ENCODE measurements around the gene PROSER2. TPM values are rescaled to one million over a fixed set of nuclear protein-coding genes. Genes with fewer than 3 reads are reported as not detected.

PROSER2 gene
- total RNA-seq, 1 experiment from 2014 or later: 4.1 TPM

GRCh38 chr10:11845113-11845512, 22.0 kb downstream of the PROSER2 start:
- no peak for ATAC-seq
- POLR2A ChIA-PET: no interaction called here
- in situ Hi-C loops (cut with HindIII; ENCODE audit: low pct_unique_long_range_greater_than_20kb, low sequenced_read_pairs): no loop called here
- H3K27ac ChIP-seq (ENCODE audit: low read length): no peak overlapping the region
- BruUV-seq (replicated peaks): no TSS peak
- CTCF ChIA-PET: no interaction called here
- H3K4me1 ChIP-seq (ENCODE audit: control insufficient read depth, insufficient read depth, low read length): peaks cover 3% of the 10 kb centered on the region; the same call in 1 of the 2 replicates
- no peak overlapping the region for H3K4me3 ChIP-seq (ENCODE audit: low read depth in 2 of 2, low read length in 2 of 2)
- TF ChIP-seq TCF7L2 (IDR thresholded peaks at IDR 0.05; ENCODE audit: low read depth, low read length) (no peak), SIN3A (IDR thresholded peaks at IDR 0.05; ENCODE audit: borderline replicate concordance, insufficient read depth, low read depth, low read length) (no peak), REST (IDR thresholded peaks at IDR 0.05; ENCODE audit: insufficient read depth in 1 of 2, low read depth in 2 of 2, low read length in 1 of 2) (no peak), POLR2AphosphoS5 (IDR thresholded peaks at IDR 0.05; ENCODE audit: low read depth, low read length) (no peak)
- TF ChIP-seq, protein P1, sequence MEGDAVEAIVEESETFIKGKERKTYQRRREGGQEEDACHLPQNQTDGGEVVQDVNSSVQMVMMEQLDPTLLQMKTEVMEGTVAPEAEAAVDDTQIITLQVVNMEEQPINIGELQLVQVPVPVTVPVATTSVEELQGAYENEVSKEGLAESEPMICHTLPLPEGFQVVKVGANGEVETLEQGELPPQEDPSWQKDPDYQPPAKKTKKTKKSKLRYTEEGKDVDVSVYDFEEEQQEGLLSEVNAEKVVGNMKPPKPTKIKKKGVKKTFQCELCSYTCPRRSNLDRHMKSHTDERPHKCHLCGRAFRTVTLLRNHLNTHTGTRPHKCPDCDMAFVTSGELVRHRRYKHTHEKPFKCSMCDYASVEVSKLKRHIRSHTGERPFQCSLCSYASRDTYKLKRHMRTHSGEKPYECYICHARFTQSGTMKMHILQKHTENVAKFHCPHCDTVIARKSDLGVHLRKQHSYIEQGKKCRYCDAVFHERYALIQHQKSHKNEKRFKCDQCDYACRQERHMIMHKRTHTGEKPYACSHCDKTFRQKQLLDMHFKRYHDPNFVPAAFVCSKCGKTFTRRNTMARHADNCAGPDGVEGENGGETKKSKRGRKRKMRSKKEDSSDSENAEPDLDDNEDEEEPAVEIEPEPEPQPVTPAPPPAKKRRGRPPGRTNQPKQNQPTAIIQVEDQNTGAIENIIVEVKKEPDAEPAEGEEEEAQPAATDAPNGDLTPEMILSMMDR (IDR thresholded peaks at IDR 0.05): no peak
- DNase-seq (ENCODE audit: low read depth, low spot score): no peak
- no peaks in the 10 kb centered on the region for H3K27me3 ChIP-seq (ENCODE audit: control insufficient read depth, insufficient read depth, low read length)
- no peaks in the 10 kb centered on the region for H3K36me3 ChIP-seq (ENCODE audit: control insufficient read depth, insufficient read depth, low read length)
- H3K9me3 ChIP-seq (ENCODE audit: control insufficient read depth, insufficient read depth, low read depth, low read length): no peaks in the 10 kb centered on the region
- intact Hi-C loops (cut with micrococcal nuclease; ENCODE audit: unreplicated experiment): no loop called here

DNA sequence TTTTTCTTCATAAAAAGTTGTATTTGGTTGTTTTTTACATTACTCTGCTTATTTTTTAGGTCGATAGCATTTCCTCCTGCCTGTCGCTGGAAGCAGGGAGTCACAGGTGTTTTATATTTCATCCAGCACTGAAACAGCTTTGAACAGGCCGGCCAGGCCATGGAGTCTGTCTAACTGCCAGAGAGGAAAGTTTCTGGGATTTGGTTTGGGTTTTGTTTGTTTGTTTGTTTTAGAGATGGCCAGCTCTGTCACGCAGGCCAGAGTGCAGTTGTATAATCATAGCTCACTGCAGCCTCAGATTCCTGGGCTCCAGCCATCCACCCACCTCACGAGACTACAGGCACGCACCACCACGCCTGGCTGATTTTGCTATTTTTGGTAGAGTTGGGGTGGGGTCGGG, 23.4 kb downstream of the PROSER2 start:
- no peaks in the 10 kb centered on the region for H3K36me3 ChIP-seq (ENCODE audit: control insufficient read depth, insufficient read depth, low read length)
- H3K27me3 ChIP-seq (ENCODE audit: control insufficient read depth, insufficient read depth, low read length): no peaks in the 10 kb centered on the region
- TF ChIP-seq POLR2AphosphoS5 (IDR thresholded peaks at IDR 0.05; ENCODE audit: low read depth, low read length): no peak
- in situ Hi-C loops (cut with HindIII; ENCODE audit: low pct_unique_long_range_greater_than_20kb, low sequenced_read_pairs): no loop called here
- POLR2A ChIA-PET: no interaction called here
- ATAC-seq (peak; percentile 71), DNase-seq (ENCODE audit: low read depth, low spot score) (no peak)
- peaks cover 3% of the 10 kb centered on the region; the same call in 1 of the 2 replicates for H3K4me1 ChIP-seq (ENCODE audit: control insufficient read depth, insufficient read depth, low read length)
- BruUV-seq (replicated peaks): no TSS peak
- intact Hi-C loops (cut with micrococcal nuclease; ENCODE audit: unreplicated experiment): no loop called here
- CTCF ChIA-PET: interaction anchor here (0.6 to 0.7 kb wide), 2 partner anchors 29 to 644 kb away, joined by 3 to 7 read pairs; no protein-coding TSS in a partner anchor
- no peak overlapping the region for H3K4me3 ChIP-seq (ENCODE audit: low read depth in 2 of 2, low read length in 2 of 2)
- H3K9me3 ChIP-seq (ENCODE audit: control insufficient read depth, insufficient read depth, low read depth, low read length): no peaks in the 10 kb centered on the region
- H3K27ac ChIP-seq (ENCODE audit: low read length): no peak overlapping the region

DNA sequence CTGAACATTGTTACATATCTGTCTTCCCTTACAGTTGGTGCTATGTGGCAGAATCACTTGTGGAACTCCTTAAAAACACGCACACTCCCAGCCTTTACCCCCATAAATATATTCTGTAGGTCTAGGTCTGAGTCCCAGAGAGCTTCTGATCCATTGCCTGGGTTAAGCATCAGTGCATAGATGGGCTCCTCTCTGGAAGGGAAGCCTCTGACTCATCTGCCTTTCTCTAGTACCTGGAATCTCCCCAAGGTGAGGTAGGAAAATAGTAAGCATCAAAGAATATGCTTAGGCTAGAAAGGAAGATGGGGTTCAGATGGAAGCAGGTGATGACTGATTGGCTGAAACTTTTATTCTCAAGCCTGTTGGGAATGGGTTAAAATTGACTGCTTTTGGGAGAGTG, 26.1 kb downstream of the PROSER2 start:
- TF ChIP-seq TCF7L2 (IDR thresholded peaks at IDR 0.05; ENCODE audit: low read depth, low read length) (no peak), SIN3A (IDR thresholded peaks at IDR 0.05; ENCODE audit: borderline replicate concordance, insufficient read depth, low read depth, low read length) (no peak), POLR2AphosphoS5 (IDR thresholded peaks at IDR 0.05; ENCODE audit: low read depth, low read length) (no peak), REST (IDR thresholded peaks at IDR 0.05; ENCODE audit: insufficient read depth in 1 of 2, low read depth in 2 of 2, low read length in 1 of 2) (no peak)
- TF ChIP-seq, protein P1 (IDR thresholded peaks at IDR 0.05): no peak
- no TSS peak for BruUV-seq (replicated peaks)
- Histone ChIP-seq H3K36me3 (ENCODE audit: control insufficient read depth, insufficient read depth, low read length) (no peaks in the 10 kb centered on the region), H3K27me3 (ENCODE audit: control insufficient read depth, insufficient read depth, low read length) (no peaks in the 10 kb centered on the region), H3K9me3 (ENCODE audit: control insufficient read depth, insufficient read depth, low read depth, low read length) (no peaks in the 10 kb centered on the region), H3K4me1 (ENCODE audit: control insufficient read depth, insufficient read depth, low read length) (peaks cover 3% of the 10 kb centered on the region; the same call in 1 of the 2 replicates), H3K4me3 (ENCODE audit: low read depth in 2 of 2, low read length in 2 of 2) (no peak overlapping the region), H3K27ac (ENCODE audit: low read length) (no peak overlapping the region)
- DNase-seq (ENCODE audit: low read depth, low spot score): no peak
- in situ Hi-C loops (cut with HindIII; ENCODE audit: low pct_unique_long_range_greater_than_20kb, low sequenced_read_pairs) (no loop called here), intact Hi-C loops (cut with micrococcal nuclease; ENCODE audit: unreplicated experiment) (no loop called here)
- ChIA-PET POLR2A (no interaction called here), CTCF (no interaction called here)
- no peak for ATAC-seq

Data from Panc1 (cell line).